Measurements from ENCODE around the gene TTC24.

The TTC24 gene

GRCh38 chr1:156578055-156578454 lies 1.5 kb upstream of the TTC24 start:
- no peak overlapping the region for H3K9ac ChIP-seq (ENCODE audit: low read length)
- no peaks in the 10 kb centered on the region for H3F3A ChIP-seq (ENCODE audit: insufficient read depth)
- H3K27ac ChIP-seq (ENCODE audit: low read depth, low read length): no peak overlapping the region
- no peaks in the 10 kb centered on the region for H3K27me3 ChIP-seq (ENCODE audit: low read length)
- H3K36me3 ChIP-seq (ENCODE audit: low read length): no peaks in the 10 kb centered on the region
- H3K4me3 ChIP-seq (ENCODE audit: insufficient read depth, low read length, poor library complexity, severe bottlenecking): no peak overlapping the region
- no peaks in the 10 kb centered on the region for H3K9me2 ChIP-seq (replicated peaks; ENCODE audit: insufficient read depth, low read length)
- H4K20me1 ChIP-seq (ENCODE audit: low read depth, low read length): no peaks in the 10 kb centered on the region
- no peak overlapping the region for H3K4me2 ChIP-seq (ENCODE audit: low read depth, low read length, poor library complexity, severe bottlenecking)
- no peaks in the 10 kb centered on the region for H3K79me2 ChIP-seq (ENCODE audit: insufficient read depth, low read length)
- no peaks in the 10 kb centered on the region for H3K9me3 ChIP-seq (ENCODE audit: insufficient read depth, low read length)
- no peak for TF ChIP-seq CTCF (IDR thresholded peaks at IDR 0.05; ENCODE audit: insufficient read depth, low read length, poor library complexity, severe bottlenecking)
- TF ChIP-seq EZH2phosphoT487 (conservative IDR thresholded peaks at IDR 0.05; ENCODE audit: low read length): no peak
- no peak overlapping the region for H2AFZ ChIP-seq (ENCODE audit: low read depth, low read length, severe bottlenecking)

- H3K27ac ChIP-seq (ENCODE audit: low read depth, low read length): no peak overlapping the region
- no peaks in the 10 kb centered on the region for H4K20me1 ChIP-seq (ENCODE audit: low read depth, low read length)
- H3F3A ChIP-seq (ENCODE audit: insufficient read depth): no peaks in the 10 kb centered on the region
- H3K36me3 ChIP-seq (ENCODE audit: low read length): no peaks in the 10 kb centered on the region
- peak overlapping the region; percentile 25; the same call in 1 of the 2 replicates for H3K9ac ChIP-seq (ENCODE audit: low read length)
- H3K9me2 ChIP-seq (replicated peaks; ENCODE audit: insufficient read depth, low read length): no peaks in the 10 kb centered on the region
- no peak overlapping the region for H3K4me3 ChIP-seq (ENCODE audit: insufficient read depth, low read length, poor library complexity, severe bottlenecking)
- no peaks in the 10 kb centered on the region for H3K79me2 ChIP-seq (ENCODE audit: insufficient read depth, low read length)
- no peak overlapping the region for H2AFZ ChIP-seq (ENCODE audit: low read depth, low read length, severe bottlenecking)
- H3K27me3 ChIP-seq (ENCODE audit: low read length): no peaks in the 10 kb centered on the region
- H3K9me3 ChIP-seq (ENCODE audit: insufficient read depth, low read length): no peaks in the 10 kb centered on the region
- H3K4me2 ChIP-seq (ENCODE audit: low read depth, low read length, poor library complexity, severe bottlenecking): peak overlapping the region; percentile 31
- TF ChIP-seq CTCF (IDR thresholded peaks at IDR 0.05; ENCODE audit: insufficient read depth, low read length, poor library complexity, severe bottlenecking) (no peak), EZH2phosphoT487 (conservative IDR thresholded peaks at IDR 0.05; ENCODE audit: low read length) (no peak)
Measured at GRCh38 chr1:156581661-156582387, 2.3 kb downstream of the TTC24 start.

- no peaks in the 10 kb centered on the region for H3K79me2 ChIP-seq (ENCODE audit: insufficient read depth, low read length)
- no peaks in the 10 kb centered on the region for H3K9me3 ChIP-seq (ENCODE audit: insufficient read depth, low read length)
- peak overlapping the region; percentile 25; the same call in 1 of the 2 replicates for H3K9ac ChIP-seq (ENCODE audit: low read length)
- peak overlapping the region; percentile 31 for H3K4me2 ChIP-seq (ENCODE audit: low read depth, low read length, poor library complexity, severe bottlenecking)
- no peaks in the 10 kb centered on the region for H3K27me3 ChIP-seq (ENCODE audit: low read length)
- no peaks in the 10 kb centered on the region for H4K20me1 ChIP-seq (ENCODE audit: low read depth, low read length)
- no peaks in the 10 kb centered on the region for H3K36me3 ChIP-seq (ENCODE audit: low read length)
- no peak overlapping the region for H3K4me3 ChIP-seq (ENCODE audit: insufficient read depth, low read length, poor library complexity, severe bottlenecking)
- H3K27ac ChIP-seq (ENCODE audit: low read depth, low read length): no peak overlapping the region
- no peaks in the 10 kb centered on the region for H3F3A ChIP-seq (ENCODE audit: insufficient read depth)
- TF ChIP-seq EZH2phosphoT487 (conservative IDR thresholded peaks at IDR 0.05; ENCODE audit: low read length) (no peak), CTCF (IDR thresholded peaks at IDR 0.05; ENCODE audit: insufficient read depth, low read length, poor library complexity, severe bottlenecking) (no peak)
- H3K9me2 ChIP-seq (replicated peaks; ENCODE audit: insufficient read depth, low read length): no peaks in the 10 kb centered on the region
- H2AFZ ChIP-seq (ENCODE audit: low read depth, low read length, severe bottlenecking): no peak overlapping the region
Measured at GRCh38 chr1:156582388-156583017, 3.0 kb downstream of the TTC24 start.

Data from SU-DHL-6 (cell line).